Sigmoid colon (tissue), 7 donors: ENCODE data around the gene DBNDD1. TPM values are rescaled to one million over a fixed set of nuclear protein-coding genes. Genes with fewer than 3 reads are reported as not detected.

ENCODE experiments used
- DNase-seq: peaks from one replicate; pipeline ENCODE4 v3.0.0-alpha.2; 2019
- H3K27ac ChIP-seq, 4 donors: fragments of 200-600 bp; sonication (generic); one replicate each; pipeline ENCODE4 v1.5.1; 2016 to 2019; ENCODE audit warnings: mild to moderate bottlenecking in 1 of 4
- H3K27me3 ChIP-seq, 3 donors: fragments of 200-600 bp; sonication (generic); one replicate each; pipeline ENCODE4 v1.5.1; 2019; ENCODE audit warnings: mild to moderate bottlenecking in 1 of 3
- H3K36me3 ChIP-seq, 4 donors: fragments of 200-600 bp; sonication (generic); one replicate each; pipeline ENCODE4 v1.5.1; 2016 to 2019
- H3K4me1 ChIP-seq, 4 donors: fragments of 200-600 bp; sonication (generic); one replicate each; pipeline ENCODE4 v1.5.1; 2017 to 2019
- H3K4me3 ChIP-seq, 4 donors: fragments of 200-600 bp; sonication (generic); one replicate each; pipeline ENCODE4 v1.5.1; 2017 to 2019; ENCODE audit warnings: mild to moderate bottlenecking in 2 of 4, moderate library complexity in 1 of 4
- H3K9me3 ChIP-seq, 4 donors: fragments of 200-600 bp in 3 of 4; sonication (generic) in 3 of 4; one replicate each; pipeline versions ENCODE4 v1.5.1 to v1.6.1; 2013 to 2019
- CTCF ChIP-seq, 4 experiments: fragments of 450-650 bp in 3 of 4; fragments of 200-600 bp in 1 of 4; IDR thresholded peaks; one replicate each; pipeline ENCODE4 v1.5.1; 2016 to 2019; ENCODE audit warnings: antibody characterized with exemption in 4 of 4, mild to moderate bottlenecking in 3 of 4, moderate library complexity in 2 of 4
- EP300 ChIP-seq, 4 donors: sonication (generic); formaldehyde crosslinking; IDR thresholded peaks; one replicate each; pipeline ENCODE4 v1.6.1; 2017; ENCODE audit warnings: antibody characterized with exemption in 4 of 4
- POLR2A ChIP-seq, 2 donors: fragments of 450-650 bp; IDR thresholded peaks; one replicate each; pipeline ENCODE4 v1.6.1; 2016; ENCODE audit warnings: antibody characterized with exemption in 2 of 2, mild to moderate bottlenecking in 2 of 2, moderate library complexity in 2 of 2
- POLR2AphosphoS5 ChIP-seq, 4 donors: sonication (generic); formaldehyde crosslinking; IDR thresholded peaks; one replicate each; pipeline ENCODE4 v1.6.1; 2017; ENCODE audit warnings: antibody characterized with exemption in 4 of 4
- WGBS, 2 donors: extraction: QIAGEN DNeasy Blood & Tissue Kit; methylation state at CpG; one replicate each; pipeline ENCODE4 v1.1.7; 2013; 5-methylcytosine and 5-hydroxymethylcytosine counted together
- intact Hi-C: fragments of 100-400 bp; cut with DNase I; formaldehyde crosslinking; loops from one replicate; pipeline ENCODE4 v1.15.1; 2023
- polyA plus RNA-seq, 3 donors: library from polyadenylated mRNA; stranded (reverse); fragments of 200-250 nt; gene quantifications; one replicate each; pipeline ENCODE4 v1.2.3, GENCODE V29; 2013
- total RNA-seq, 4 donors: library from RNA; depleted of rRNA; stranded (reverse); fragments of >200 nt; gene quantifications; one replicate each; pipeline ENCODE4 v1.1.0, GENCODE V29; 2016
- donor health status: healthy with polysubstance abuse.
- donor health status: Bipolar disorder and iron deficiency.
- donor health status: healthy.

The DBNDD1 gene
- total and polyA plus RNA-seq, 7 donors: 1.4 to 5.0 (median 3.3) TPM; not detected in 1

- no peak for DNase-seq
- H3K27me3 ChIP-seq: peaks cover 0 to 11% (median 5%) of the 10 kb centered on the region in 3 donors
- no peaks in the 10 kb centered on the region for H3K4me1 ChIP-seq
- no peak overlapping the region for H3K27ac ChIP-seq
- intact Hi-C loops: no loop called here
- TF ChIP-seq POLR2AphosphoS5 (IDR thresholded peaks at IDR 0.05) (no peak), POLR2A (IDR thresholded peaks at IDR 0.05) (no peak), CTCF (IDR thresholded peaks at IDR 0.05) (no peak), EP300 (IDR thresholded peaks at IDR 0.05) (no peak)
- H3K9me3 ChIP-seq: peaks cover 0 to 14% (median 2%) of the 10 kb centered on the region in 4 donors
- no peak overlapping the region for H3K4me3 ChIP-seq
- 57 to 61% methylated on average over 4 of the region's 4 CpGs for WGBS, 2 donors
- no peaks in the 10 kb centered on the region for H3K36me3 ChIP-seq
Observed at GRCh38 chr16:90054554-90054953, 35.3 kb upstream of the DBNDD1 start.

GRCh38 chr16:90053902-90054500 lies 34.7 kb upstream of the DBNDD1 start:
- intact Hi-C loops: no loop called here
- H3K4me3 ChIP-seq: no peak overlapping the region
- no peak for TF ChIP-seq EP300 (IDR thresholded peaks at IDR 0.05)
- TF ChIP-seq POLR2A (IDR thresholded peaks at IDR 0.05): no peak
- TF ChIP-seq CTCF (IDR thresholded peaks at IDR 0.05): no peak
- TF ChIP-seq POLR2AphosphoS5 (IDR thresholded peaks at IDR 0.05): no peak
- no peaks in the 10 kb centered on the region for H3K36me3 ChIP-seq
- peaks cover 0 to 14% (median 2%) of the 10 kb centered on the region in 4 donors for H3K9me3 ChIP-seq
- H3K27ac ChIP-seq: no peak overlapping the region
- peaks cover 0 to 15% (median 5%) of the 10 kb centered on the region in 3 donors for H3K27me3 ChIP-seq
- H3K4me1 ChIP-seq: no peaks in the 10 kb centered on the region
- WGBS, 2 donors: 75 to 81% methylated on average over 1 of the region's 1 CpG
- DNase-seq: no peak

- peaks cover 0 to 14% (median 2%) of the 10 kb centered on the region in 4 donors for H3K9me3 ChIP-seq
- no peak overlapping the region for H3K27ac ChIP-seq
- no peaks in the 10 kb centered on the region for H3K36me3 ChIP-seq
- TF ChIP-seq EP300 (IDR thresholded peaks at IDR 0.05) (no peak), POLR2AphosphoS5 (IDR thresholded peaks at IDR 0.05) (no peak), POLR2A (IDR thresholded peaks at IDR 0.05) (no peak), CTCF (IDR thresholded peaks at IDR 0.05) (no peak)
- H3K27me3 ChIP-seq: peaks cover 0 to 43% (median 25%) of the 10 kb centered on the region in 3 donors
- no peak overlapping the region for H3K4me3 ChIP-seq
- DNase-seq: no peak
- intact Hi-C loops: no loop called here
- H3K4me1 ChIP-seq: peaks cover 0 to 17% (median 13%) of the 10 kb centered on the region in 4 donors
- WGBS, 2 donors: 92 to 93% methylated on average over 10 of the region's 10 CpGs
Observed at GRCh38 chr16:90050969-90051368, 31.7 kb upstream of the DBNDD1 start.

GRCh38 chr16:90048737-90049330 lies 29.6 kb upstream of the DBNDD1 start:
- Histone ChIP-seq H3K4me3 (no peak overlapping the region), H3K27ac (no peak overlapping the region), H3K27me3 (peaks cover 0 to 38% (median 25%) of the 10 kb centered on the region in 3 donors), H3K9me3 (peaks cover 0 to 2% (median 0%) of the 10 kb centered on the region in 4 donors), H3K4me1 (peaks cover 0 to 17% (median 13%) of the 10 kb centered on the region in 4 donors), H3K36me3 (no peaks in the 10 kb centered on the region)
- WGBS, 2 donors: 79 to 89% methylated on average over 19 of the region's 19 CpGs
- DNase-seq: no peak
- TF ChIP-seq POLR2A (IDR thresholded peaks at IDR 0.05): no peak
- TF ChIP-seq POLR2AphosphoS5 (IDR thresholded peaks at IDR 0.05): no peak
- intact Hi-C loops: no loop called here

- intact Hi-C loops: no loop called here
- Histone ChIP-seq H3K4me3 (no peak overlapping the region), H3K9me3 (no peaks in the 10 kb centered on the region), H3K36me3 (no peaks in the 10 kb centered on the region), H3K4me1 (peaks cover 0 to 17% (median 13%) of the 10 kb centered on the region in 4 donors), H3K27ac (no peak overlapping the region), H3K27me3 (peaks cover 0 to 38% (median 25%) of the 10 kb centered on the region in 3 donors)
- no peak for TF ChIP-seq EP300 (IDR thresholded peaks at IDR 0.05)
- TF ChIP-seq CTCF (IDR thresholded peaks at IDR 0.05): no peak
- no peak for TF ChIP-seq POLR2AphosphoS5 (IDR thresholded peaks at IDR 0.05)
- no peak for TF ChIP-seq POLR2A (IDR thresholded peaks at IDR 0.05)
- no peak for DNase-seq
- 36 to 59% methylated on average over 12 of the region's 12 CpGs for WGBS, 2 donors
Observed at GRCh38 chr16:90048347-90048722, 29.1 kb upstream of the DBNDD1 start.
